Measurements from ENCODE around the gene NINJ2. TPM values are rescaled to one million over a fixed set of nuclear protein-coding genes. Genes with fewer than 3 reads are reported as not detected.

NINJ2 gene
- total and polyA plus RNA-seq, 7 donors = 11.8 to 66.6 (median 33.1) TPM

- DNase-seq = peak; percentile 50 to 61
- TF ChIP-seq, protein P1, sequence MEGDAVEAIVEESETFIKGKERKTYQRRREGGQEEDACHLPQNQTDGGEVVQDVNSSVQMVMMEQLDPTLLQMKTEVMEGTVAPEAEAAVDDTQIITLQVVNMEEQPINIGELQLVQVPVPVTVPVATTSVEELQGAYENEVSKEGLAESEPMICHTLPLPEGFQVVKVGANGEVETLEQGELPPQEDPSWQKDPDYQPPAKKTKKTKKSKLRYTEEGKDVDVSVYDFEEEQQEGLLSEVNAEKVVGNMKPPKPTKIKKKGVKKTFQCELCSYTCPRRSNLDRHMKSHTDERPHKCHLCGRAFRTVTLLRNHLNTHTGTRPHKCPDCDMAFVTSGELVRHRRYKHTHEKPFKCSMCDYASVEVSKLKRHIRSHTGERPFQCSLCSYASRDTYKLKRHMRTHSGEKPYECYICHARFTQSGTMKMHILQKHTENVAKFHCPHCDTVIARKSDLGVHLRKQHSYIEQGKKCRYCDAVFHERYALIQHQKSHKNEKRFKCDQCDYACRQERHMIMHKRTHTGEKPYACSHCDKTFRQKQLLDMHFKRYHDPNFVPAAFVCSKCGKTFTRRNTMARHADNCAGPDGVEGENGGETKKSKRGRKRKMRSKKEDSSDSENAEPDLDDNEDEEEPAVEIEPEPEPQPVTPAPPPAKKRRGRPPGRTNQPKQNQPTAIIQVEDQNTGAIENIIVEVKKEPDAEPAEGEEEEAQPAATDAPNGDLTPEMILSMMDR (IDR thresholded peaks at IDR 0.05) = no peak
- H3K4me1 ChIP-seq = peaks cover 12% of the 10 kb centered on the region
- WGBS, 3 donors = 5 to 9% (median 8%) methylated on average over 5 of the region's 5 CpGs
- no peaks in the 10 kb centered on the region for H3K36me3 ChIP-seq (ENCODE audit: insufficient read depth in 1 of 2, low read depth in 1 of 2)
- no peaks in the 10 kb centered on the region for H3K27me3 ChIP-seq (ENCODE audit: insufficient read depth in 3 of 3, low read length in 2 of 3)
- H3K4me3 ChIP-seq = no peak overlapping the region
- peak overlapping the region; percentile 48 for H3K27ac ChIP-seq
- intact Hi-C loops (cut with DNase I) = no loop called here
- H3K9me3 ChIP-seq = no peaks in the 10 kb centered on the region
- ATAC-seq = peak; percentile 34 to 42 (median 38)
Measured at GRCh38 chr12:607541-608001, 55.7 kb downstream of the NINJ2 start.

- Histone ChIP-seq H3K9me3 (no peaks in the 10 kb centered on the region), H3K4me1 (peaks cover 7% of the 10 kb centered on the region), H3K36me3 (ENCODE audit: insufficient read depth in 1 of 2, low read depth in 1 of 2) (no peaks in the 10 kb centered on the region), H3K27ac (no peak overlapping the region), H3K4me3 (no peak overlapping the region), H3K27me3 (ENCODE audit: insufficient read depth in 3 of 3, low read length in 2 of 3) (no peaks in the 10 kb centered on the region)
- no peak for ATAC-seq
- intact Hi-C loops (cut with DNase I) = no loop called here
- 83 to 84% (median 84%) methylated on average over 7 of the region's 7 CpGs for WGBS, 3 donors
- TF ChIP-seq, protein P1 (IDR thresholded peaks at IDR 0.05) = no peak
- no peak for DNase-seq
Measured at GRCh38 chr12:604956-605355, 58.3 kb downstream of the NINJ2 start.

GRCh38 chr12:602700-603068 is 60.6 kb downstream of the NINJ2 start:
- no peaks in the 10 kb centered on the region for H3K36me3 ChIP-seq (ENCODE audit: insufficient read depth in 1 of 2, low read depth in 1 of 2)
- H3K4me3 ChIP-seq = no peak overlapping the region
- ATAC-seq = no peak

DNA sequence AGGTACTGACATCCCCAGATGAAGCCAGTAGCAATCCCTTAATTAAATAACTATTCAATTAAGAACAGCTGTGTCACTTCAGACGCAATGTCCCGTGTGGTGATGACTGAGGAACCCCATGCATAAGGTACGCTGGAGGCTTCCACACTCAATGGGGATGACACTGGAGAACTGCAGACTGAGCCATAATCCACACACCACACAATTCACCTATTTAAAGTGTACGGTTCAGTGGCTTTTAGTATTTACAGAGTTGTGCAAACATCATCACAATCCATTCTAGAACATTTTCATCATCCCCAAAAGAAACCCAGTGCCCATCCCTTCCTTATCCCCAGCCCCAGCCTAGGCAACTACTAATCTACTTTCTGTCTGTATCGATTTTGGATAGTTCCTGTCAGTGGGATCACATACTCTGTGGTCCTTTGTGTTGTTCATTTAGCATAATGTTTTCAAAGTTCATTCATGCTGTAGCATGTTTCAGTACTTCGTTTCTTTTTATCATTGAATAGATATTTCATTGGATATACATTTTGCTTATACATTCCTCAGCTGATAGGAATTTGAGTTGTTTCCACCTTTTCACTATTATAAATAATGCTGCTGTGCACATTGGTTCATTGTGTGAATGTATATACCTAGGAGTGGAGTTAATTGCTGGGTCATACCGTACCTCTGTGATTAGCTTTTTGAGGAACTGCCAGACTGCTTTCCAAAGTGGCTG is 61.1 kb downstream of the NINJ2 start:
- WGBS, 3 donors = 74 to 83% (median 81%) methylated on average over 7 of the region's 7 CpGs
- Histone ChIP-seq H3K27ac (no peak overlapping the region), H3K4me1 (no peaks in the 10 kb centered on the region), H3K27me3 (ENCODE audit: insufficient read depth in 3 of 3, low read length in 2 of 3) (no peaks in the 10 kb centered on the region), H3K36me3 (ENCODE audit: insufficient read depth in 1 of 2, low read depth in 1 of 2) (no peaks in the 10 kb centered on the region), H3K4me3 (no peak overlapping the region), H3K9me3 (no peaks in the 10 kb centered on the region)
- ATAC-seq (no peak), DNase-seq (no peak)
- intact Hi-C loops (cut with DNase I) = no loop called here
- TF ChIP-seq, protein P1 (IDR thresholded peaks at IDR 0.05) = no peak

More at GRCh38 chr12:602700-603068, 60.6 kb downstream of the NINJ2 start:
- Histone ChIP-seq H3K27ac (no peak overlapping the region), H3K27me3 (ENCODE audit: insufficient read depth in 3 of 3, low read length in 2 of 3) (no peaks in the 10 kb centered on the region), H3K9me3 (no peaks in the 10 kb centered on the region), H3K4me1 (no peaks in the 10 kb centered on the region)
- intact Hi-C loops (cut with DNase I) = no loop called here
- DNase-seq = no peak
- TF ChIP-seq, protein P1 (IDR thresholded peaks at IDR 0.05) = no peak

DNA sequence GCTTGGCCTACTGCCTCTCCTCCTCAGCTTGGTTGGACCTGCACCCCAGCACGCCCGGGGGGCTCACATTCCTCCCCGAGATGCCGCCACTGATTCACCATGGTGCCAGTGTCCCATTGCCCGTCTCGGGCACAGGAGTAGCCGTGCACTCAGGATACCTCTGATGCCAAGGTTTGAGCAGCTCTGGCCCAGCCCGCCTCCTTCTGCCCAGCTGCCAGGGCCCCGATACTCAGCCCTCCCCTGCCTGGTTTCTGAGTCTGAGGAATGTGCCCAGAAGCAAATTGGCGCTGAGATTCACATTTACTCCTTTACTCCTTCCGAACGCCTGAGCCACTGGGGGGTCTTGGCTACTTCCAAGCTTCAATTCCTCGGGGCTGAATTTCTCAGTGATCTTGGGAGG is 63.5 kb downstream of the NINJ2 start:
- Histone ChIP-seq H3K4me1 (no peaks in the 10 kb centered on the region), H3K27ac (no peak overlapping the region), H3K36me3 (ENCODE audit: insufficient read depth in 1 of 2, low read depth in 1 of 2) (no peaks in the 10 kb centered on the region), H3K27me3 (ENCODE audit: insufficient read depth in 3 of 3, low read length in 2 of 3) (no peaks in the 10 kb centered on the region), H3K9me3 (no peaks in the 10 kb centered on the region), H3K4me3 (no peak overlapping the region)
- DNase-seq (no peak), ATAC-seq (no peak)
- 83 to 94% (median 88%) methylated on average over 13 of the region's 13 CpGs for WGBS, 3 donors
- TF ChIP-seq, protein P1 (IDR thresholded peaks at IDR 0.05) = no peak
- intact Hi-C loops (cut with DNase I) = no loop called here
